Embryonic facial prominence (tissue), 1 donor: ENCODE results near the gene CASP7.

Source experiments
- DNase-seq: peaks from one replicate; pipeline ENCODE4 v3.0.0-alpha.2; 2016; ENCODE audit errors: extremely low spot score

CASP7 gene

DNA sequence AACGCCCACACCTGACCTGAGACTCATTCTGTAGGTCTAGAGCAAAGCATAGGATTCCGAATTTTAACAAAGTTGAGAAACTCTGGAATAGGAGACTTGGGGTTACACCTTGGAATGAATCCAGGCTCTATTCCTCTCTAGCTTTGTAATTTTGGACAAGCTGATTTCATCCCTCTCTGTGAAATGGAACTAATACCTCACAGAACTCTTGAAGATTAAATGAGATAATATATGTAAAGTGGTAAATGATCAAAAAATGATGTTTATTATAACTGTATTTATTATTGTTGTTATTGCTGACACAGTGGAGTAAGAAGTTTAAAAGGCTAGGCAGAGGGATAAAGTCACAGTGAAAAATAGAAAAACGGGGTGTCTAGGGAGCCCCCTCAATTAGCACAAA lies 32.3 kb downstream of the CASP7 start:
- DNase-seq, result no peak

DNA sequence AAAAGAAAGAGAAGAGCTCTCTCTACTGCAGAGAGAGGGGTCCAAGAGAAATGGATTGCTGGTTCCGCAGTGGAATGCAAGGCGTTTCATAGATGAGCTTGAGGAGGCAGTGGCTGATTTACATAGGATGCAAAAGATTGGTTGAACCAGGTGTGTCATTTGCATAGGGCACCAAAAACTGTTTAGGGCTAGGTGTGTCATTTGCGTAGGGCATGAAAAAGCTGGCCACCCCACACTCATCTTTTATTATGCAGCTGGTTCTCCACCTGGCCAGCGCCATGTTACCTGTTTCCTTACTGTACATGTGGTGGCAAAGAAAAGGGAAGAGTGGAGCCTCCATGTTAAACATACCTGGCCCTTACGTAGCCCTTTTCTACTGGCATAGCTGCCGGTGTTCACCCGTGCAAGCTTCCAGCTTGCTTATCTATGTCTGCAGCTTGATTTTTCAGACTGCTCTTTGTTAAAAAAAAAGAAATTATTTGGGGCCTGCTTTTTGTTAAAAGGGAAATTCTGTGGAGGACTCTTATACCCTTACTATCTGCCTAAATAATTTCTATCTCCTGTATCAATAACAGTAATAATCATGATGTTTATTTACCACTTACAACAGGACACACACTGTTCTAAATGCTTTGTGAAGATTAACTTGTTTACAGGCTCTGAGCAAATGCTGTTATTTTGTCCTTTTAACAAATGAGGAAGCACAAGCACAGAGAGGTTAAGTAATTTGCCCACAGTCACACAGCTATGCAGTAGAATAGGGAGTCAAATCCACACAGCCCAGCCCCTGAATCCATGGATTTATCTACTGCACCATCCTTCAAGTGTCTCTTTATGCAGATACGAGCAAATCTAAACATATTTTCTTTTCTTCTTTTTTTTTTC lies 33.3 kb downstream of the CASP7 start:
- no peak for DNase-seq

DNA sequence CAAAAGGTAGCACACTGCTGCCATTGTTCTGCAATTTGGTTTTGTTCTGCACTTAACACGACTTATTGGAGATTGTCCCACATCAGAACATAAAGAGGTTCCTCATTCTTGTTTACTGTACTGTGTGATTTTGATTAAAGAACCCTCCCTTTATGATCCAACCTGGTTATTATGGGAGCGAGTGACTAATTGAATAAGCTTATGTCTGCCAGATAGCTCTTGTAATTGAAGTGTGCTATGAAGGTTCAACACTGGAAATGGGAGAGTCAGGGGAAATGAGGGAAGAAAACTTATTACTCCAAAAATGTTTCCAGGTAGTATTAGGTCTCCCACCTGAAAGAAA lies 33.9 kb downstream of the CASP7 start:
- DNase-seq, result no peak

DNA sequence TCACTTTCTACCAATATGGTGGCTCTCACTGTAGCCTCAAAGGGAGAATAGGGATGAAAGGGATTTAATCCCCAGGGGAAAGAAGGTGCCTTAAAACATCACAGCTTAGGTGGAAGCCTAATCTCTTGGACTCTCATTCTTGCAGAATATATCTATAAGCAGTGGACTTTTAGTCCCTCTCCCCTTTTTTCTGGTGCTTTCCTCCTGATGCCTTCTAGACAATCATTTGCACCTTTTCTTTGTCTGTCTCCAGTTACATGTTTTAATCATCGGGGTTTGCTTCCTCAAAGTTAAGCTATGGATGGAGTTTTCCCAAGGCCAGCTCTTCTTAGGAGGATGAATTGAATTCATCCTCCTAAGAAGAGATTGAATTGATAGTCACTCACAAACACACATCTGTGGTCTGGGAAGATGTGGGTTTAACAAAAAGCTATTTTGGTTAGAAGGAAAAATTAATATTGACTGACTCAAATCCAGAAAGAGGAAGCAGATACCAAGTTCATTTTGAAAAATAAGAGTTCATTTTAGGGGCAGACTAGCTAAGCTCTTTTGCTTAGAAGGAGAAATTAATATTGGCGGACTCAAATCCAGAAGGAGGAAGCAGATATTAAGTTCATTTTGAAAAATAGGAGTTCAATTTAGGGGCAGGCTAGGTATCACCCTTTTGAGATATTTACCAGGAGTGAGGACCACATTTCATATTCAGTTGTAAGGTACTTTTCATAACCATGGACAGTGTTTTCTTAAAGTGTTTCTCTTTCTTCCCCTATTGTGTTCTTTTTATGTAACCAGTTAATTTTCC lies 36.6 kb downstream of the CASP7 start:
- DNase-seq, result no peak

DNA sequence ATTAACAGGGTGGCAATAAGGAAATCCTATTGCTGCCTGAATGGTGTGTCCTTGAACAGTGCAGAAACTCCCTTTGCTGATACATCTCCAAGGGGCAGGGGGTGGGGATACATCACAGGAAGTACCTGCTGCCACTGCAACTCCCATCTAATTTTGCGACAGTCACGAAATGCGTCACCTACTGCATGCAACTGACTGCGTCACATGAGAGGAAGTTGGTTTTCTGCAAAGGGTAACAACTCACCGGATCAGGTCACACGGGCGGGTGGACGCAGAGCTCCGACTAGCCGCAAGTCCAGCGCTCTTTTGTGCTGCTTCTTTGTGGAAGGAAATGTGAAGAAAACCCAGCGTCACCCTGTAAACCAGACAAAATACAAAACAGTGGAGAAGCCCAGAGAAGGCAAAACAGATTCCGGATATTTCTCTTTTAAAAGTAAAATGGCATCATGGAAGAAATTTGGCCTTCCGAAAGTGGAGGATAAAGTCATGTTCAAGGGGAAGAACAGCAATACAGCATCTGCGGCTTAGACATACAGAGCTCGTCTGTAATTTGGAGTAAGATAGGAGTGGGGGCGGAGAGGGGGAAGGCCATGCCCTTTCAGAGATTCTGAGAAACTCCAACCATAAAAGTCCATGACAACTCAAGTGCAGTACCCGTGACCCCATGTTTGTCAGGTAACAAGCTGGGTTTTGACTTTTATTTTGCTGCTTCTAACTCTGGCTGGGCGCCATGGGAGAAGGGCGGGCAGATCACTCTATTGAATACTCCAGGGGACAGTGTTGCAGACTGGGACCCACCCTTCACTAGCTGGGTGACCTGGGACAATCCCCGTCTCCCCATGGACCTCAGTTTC lies 39.5 kb downstream of the CASP7 start:
- DNase-seq, result no peak

DNA sequence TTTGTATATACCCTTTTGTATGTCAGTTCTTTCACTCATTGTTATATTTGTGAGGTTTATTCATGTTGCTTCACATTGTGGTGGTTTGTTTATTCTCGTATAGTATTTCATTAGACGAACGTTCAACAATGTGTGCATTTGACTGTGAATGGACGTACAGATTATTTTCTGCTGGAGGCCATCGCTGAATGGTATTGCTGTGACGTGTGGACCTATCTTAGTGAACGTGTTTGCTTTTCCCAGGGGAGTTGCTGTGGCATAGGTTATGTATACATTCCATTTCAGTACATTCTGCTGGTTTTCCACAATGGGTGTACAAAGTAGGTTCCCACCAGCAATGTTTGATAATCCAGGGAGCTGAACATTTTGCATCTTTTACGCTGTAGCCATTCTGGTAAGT lies 40.7 kb downstream of the CASP7 start:
- no peak for DNase-seq

DNA sequence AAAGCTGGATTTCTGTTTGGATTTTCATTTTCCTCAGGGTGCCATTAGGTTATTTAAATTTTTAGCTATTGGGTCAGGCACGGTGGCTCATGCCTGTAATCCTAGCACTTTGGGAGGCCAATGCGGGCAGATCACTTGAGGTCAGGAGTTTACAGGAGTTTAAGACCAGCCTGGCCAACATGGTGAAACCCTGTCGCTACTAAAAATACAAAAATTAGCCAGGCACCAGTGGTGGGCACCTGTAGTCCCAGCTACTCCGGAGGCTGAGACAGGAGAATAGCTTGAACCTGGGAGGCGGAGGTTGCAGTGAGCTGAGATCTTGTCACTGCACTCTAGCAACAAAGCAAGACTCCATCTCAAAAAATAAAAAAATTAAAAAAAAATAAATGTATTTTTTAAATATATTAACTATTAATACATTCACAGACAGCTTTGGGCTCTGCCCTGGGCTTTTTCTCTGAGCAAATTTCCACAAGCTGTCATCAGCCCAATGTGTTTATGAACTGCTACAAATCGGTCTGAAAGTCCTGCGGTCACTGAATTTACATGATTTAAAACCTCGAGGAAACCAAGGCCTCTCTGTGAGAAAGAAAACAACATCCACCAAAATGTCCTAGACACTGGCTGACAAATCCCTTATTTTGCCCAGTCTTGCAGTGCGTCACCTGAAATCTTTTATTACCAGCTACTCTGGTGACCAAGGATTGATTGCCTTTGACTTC lies 52.6 kb downstream of the CASP7 start:
- DNase-seq, result no peak

DNA sequence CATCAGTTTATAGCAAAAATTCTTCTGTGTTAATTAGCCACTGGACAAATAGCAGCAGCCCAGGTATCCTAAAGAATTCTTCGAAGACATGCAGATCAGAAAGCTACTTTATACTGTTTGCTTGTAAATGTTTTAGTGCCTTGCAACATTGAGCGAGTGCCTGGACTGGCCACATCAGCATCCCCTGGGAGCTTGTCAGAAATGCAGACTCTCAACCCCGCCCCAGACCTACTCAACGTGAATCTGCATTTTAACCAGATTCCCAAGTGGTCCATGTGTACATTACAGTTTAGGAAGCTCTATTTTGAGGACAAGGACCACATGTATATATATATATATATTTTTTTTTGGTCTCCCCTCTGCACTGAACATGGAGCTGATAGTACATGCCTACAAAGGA lies 53.3 kb downstream of the CASP7 start:
- DNase-seq, result no peak

DNA sequence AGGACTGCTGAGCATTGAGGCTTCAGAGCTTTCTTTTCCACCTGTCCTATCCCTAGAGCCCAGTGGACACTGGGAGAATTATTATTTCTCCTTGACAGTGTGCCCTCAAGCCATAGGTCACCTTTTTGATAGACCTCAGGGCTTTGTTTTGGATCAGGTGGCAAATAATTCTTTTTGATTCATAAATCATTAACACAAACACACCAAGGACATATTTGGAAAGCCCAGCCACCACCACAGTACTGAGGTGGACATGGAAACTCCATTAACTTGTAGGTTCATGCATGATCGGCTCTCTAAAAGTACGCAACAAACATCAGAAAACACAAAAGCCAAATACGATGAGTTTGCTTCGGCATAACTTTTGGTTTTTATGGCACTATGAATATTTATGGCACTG lies 53.9 kb downstream of the CASP7 start:
- DNase-seq, result no peak

DNA sequence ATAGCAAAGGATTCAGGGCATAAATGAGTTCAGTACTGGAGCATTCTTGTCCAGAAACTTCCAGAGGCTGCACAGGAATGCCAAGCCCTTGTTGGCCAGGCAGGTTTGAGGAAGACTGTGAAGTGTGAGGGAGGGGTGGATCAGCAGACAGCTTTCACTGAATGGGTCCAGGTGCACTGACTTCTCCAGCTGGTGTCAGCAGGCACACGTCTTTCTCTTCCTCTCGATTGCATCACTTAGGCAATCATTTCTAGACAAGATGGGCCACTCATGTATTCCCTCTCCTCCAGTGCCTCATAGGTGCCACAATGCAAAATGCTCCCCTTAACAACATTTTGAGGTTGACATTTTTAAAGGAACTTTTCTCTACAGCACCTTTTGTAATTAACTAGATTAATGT lies 56.2 kb downstream of the CASP7 start:
- no peak for DNase-seq

DNA sequence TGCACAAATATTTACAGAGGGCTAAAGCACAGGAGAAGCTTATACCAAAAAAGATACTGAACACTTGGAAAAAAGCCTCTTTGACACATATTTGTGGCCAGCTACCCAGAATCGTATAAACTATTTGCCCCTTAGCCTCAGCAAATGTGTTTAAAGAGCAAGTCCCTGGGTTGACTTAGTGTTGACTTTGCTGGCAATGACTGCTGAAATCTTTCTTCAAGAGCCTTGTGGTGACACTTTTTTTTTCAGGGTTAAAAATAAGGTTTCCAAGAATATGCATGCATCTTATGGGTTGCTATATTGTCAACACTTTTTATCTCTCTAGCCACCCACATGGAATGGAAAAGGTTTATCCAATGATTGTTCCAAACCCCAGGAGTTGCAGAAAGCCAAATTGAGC lies 56.9 kb downstream of the CASP7 start:
- no peak for DNase-seq

DNA sequence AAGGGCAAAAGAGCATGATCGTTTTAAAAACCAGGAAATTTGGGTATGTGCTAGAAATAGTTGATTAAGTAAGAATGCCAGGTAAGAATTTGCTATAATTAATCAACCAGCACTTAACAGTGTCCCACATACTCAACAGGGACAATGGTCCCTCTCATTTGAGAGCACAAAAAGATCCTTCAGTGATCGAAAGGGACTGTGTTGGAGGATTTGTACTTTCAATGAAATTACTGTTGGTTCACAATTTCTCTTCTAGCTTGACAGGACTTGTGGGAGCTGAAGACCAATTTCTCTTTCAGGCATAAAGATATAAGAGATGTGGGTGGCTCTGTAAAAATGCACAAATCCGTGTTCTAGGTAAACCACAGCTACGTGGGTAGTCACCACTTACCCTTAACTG lies 59.3 kb downstream of the CASP7 start:
- no peak for DNase-seq

DNA sequence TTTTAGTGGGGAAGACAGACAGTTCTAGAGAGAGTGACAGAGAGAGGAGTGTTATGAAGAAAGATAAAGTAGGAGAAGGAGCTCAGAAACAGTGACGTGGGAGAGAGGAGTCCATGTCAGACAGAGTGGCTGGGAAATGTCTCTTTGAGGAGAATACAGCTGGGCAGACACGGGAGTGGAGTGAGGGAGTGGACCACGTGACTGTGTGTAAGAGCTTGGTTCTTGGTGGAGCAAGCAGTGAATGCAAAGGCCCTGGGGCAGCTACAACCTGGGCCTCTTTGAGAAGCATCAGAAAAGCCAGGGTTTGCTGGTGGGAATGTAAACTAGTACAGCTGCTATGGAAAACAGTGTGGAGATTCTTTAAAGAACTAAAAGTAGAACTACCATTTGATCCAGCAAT lies 59.9 kb downstream of the CASP7 start:
- no peak for DNase-seq

DNA sequence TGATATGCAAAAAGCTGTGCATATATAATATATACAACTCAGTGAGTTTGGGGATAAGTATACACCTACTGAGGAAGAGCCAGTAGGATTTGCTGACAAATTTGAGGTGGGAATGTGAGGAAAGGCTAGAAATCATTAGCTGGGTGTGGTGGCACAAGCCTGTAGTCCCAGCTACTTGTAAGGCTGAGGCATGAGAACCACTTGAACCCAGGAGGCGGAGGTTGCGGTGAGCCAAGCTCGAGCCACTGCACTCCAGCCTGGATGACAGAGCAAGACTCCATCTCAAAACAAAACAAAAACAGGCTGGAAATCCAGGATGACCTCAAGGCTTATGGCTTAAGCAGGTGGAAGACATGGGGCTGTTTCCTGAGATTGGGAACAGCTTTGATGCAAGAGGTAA lies 61.1 kb downstream of the CASP7 start:
- DNase-seq, result no peak

DNA sequence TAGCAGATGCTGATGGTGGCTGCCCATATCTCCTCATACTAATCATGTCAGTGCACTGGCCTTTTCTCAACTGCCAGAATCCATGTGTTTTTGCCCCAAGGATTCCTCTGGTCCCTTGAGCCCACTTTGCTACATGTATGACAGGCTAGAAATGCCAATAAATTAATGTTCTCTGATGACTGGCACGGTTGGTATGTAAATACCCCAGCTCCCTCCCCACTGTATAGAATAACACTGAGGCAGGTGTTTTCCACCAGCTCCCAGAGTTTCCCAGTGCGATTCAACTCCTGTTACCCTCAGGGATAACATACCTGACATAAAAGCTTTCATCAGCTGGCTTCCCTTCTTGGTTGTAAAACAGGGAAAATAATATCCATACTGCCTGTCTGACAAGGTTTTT lies 62.8 kb downstream of the CASP7 start:
- DNase-seq, result no peak

DNA sequence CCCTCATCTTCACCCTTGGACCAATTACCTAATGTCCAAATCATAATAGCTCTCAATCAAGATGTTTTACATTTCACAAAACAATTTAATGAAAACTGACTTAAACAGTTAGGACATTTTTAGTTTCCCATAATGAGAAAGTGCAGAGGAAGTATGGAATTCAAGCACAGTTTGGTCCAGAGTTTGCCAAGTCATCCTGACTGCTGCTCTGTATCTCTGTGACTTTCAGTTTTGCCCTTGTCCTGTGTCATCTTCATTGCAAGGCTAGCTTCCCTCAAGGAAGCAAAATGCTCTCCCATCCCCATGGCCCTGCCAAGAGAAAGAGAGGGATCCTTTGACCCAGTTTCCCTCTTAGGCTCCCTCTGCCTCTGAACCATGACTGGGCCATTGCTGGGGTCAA lies 63.9 kb downstream of the CASP7 start:
- DNase-seq, result no peak

DNA sequence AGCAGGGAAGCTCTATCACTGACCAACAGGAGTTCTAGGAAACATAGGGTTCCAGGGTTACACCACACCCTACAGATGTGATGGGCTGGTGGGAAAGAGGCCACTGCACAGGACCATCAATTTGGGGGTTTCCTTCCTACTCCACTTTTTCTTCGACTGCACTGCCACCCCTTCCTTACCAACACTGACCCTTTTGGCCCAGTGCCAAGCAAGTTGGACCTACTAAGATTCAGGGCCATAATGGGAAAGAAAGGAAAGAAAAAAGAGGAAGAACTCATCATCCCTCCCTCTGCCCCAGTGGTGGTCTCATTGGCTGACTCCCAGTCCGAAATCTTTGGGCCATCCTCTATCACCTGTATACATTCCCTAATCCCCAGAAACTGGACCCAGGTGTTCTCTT lies 65.7 kb downstream of the CASP7 start:
- DNase-seq, result no peak

DNA sequence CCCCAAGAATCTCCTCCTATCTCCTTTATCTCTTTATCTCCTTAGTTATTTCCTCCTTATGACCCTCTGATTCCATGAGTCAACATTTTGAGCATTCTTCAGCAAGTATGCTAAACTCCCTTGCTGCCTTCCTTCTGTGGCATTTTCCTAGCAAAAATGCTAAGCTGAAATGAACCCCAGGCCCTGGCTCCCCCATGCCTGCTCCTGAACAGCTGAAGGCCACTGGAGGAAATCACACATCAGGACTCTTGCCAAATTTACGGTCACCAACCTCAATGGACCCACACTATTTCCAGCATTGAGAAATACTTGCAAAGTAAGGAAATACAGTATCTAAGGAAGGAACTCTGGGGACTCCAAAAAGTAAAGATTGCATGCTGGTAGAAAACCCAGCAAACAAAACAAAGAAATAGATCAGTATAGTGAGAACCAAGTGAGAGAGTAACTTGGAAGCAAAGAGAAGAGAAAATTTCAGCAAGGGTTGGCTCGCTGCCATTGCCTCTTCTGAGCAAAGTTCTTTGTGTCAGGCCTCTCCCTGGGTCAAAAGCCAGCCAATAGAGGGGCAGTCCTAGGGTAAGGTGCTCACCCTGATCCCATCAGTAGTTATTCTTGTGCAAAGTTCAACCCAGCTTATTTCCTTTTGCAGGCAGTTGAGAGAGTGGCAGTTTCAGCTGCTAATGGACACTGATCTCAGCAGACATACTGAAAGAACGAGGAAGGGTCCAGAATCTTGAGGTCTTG lies 66.7 kb downstream of the CASP7 start:
- no peak for DNase-seq

DNA sequence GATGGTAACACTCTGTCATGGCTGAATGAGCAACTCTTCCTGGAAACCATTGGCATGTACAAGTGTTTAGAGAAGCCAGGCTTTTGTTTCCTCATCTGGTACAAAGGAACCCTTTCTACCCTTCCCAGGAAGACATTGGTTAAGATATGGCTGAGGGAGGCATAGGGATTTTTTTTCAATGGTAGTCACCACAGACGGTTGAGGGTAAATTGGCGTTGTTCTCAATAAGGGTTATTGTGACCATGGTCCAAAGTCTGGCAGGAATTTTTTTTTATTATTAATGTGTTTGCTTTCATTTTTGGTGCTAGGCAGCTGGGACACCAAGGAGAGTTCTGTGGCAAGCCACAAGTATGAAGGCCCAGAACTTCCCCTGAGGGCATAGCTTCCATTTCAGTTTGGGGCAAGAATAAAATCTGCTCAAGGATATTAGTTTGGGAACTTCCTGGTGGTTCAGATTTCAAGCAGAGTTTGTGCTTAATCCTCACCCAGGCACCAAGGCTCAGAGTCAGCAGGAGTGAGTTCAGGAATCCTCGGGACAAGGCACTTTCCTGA lies 71.5 kb downstream of the CASP7 start, which contains the start of gene PLEKHS1:
Gene PLEKHS1 (plus strand): TSS at position 502 of the 552 bp plus-strand sequence. CDS start 3,596 bp downstream, outside the sequence.
- no peak for DNase-seq

DNA sequence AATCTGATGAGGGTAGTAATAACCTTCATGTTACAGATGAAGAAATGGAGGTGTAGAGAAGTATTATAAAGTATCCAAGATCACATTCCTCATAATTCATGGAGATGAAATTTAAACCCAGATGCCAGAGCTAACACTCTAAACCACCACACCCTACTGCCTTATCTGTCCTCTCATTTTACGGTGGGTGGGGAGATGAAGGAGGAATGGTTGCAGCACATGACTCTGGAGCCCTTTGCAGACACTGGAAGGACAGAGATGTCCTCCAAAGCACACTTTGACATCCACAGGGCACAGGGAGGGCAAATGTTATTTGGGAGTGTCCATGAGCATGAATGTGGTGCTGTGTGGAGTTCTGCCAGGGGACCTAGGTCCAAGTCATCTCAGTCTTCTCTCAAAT lies 72.8 kb downstream of the CASP7 start:
- DNase-seq, result no peak
